Superior temporal gyrus (tissue), 1 donor: Measurements from ENCODE around the gene CXorf65.
A peak's percentile ranks its signal among the peaks of the same experiment; 100 is the strongest.

Source experiments
- DNase-seq: peaks from one replicate; pipeline ENCODE4 v3.0.0-alpha.2; 2016; ENCODE audit errors: extremely low spot score

CXorf65 gene

DNA sequence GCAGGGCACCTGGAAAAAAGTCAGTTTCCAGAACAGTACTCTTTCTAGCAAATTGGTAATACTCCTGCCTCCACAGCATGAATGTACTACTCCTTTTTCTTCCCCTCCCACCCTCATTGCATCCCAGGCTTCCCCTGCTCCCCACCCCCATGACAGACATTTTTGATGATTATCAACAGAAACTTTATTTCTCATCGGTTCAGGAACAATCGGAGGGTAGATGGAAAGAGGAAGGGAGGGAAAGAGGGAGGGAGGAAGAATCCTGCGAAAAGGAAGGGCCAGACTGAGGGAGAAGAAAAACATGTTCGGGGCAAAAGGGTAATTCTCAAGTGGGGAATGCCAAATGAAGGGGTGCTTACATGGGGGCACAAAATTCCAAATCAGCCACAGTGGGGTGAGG is 705 bp upstream of the CXorf65 start:
- no peak for DNase-seq

DNA sequence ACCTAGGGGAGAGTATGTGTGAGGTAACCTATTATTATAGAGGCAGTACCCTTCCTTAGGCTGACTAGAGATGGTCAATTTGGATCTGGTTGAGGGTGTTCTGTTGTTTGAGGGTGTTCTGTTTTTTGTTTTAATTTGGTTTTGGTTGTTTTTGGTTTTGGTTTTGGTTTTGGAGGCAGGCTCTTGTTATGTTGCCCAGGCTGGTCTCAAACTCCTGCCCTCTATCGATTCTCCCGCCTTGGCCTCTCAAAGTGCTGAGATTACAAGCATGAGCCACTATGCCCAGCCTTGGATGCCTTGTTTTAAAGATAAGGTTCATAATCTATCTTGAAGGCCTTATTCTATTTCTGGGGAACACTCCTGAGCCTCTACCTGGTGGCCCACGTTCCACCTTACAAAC is 912 bp downstream of the CXorf65 start:
- no peak for DNase-seq

DNA sequence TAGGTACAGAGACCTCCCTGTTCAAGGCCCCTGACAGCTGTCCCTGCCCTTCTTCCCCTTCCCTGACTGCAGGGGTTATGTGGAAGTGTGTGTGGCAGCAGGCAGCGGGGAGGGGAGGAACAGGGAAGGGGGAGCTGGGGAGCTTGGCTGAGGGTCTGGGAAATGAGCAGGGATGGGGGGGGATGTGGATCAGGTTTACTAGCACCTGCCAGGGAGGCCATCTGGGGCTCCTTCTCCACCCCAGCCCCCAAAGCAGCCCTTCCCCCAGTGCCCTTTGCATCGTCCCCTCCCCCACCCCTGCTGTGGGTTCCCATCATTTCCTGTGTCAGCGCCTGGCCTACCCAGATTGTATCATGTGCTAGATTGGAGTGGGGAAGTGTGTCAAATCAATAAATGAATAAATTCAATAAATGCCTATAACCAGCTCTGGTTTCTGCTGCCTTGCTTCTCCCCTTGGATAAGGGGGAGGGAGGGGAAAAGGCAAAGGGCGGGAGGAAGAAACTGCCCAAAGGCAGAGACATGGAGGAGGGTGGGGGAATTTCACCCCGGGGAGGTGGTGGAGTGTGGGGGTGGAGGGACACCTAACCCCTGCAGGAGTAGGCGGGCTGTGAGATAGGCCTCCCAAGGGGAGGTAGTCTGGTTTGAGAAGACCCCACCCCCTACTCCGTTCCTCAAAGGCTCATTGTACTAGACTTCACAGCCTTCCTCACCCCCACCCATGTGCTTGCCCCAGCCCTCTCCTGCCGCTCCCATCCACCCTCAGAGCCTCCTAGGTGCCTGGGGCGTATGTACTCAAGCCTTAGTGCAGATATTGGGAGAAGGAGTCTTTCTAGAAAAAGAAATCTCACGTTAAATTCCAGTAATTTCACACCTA is 3.2 kb downstream of the CXorf65 start:
- no peak for DNase-seq

DNA sequence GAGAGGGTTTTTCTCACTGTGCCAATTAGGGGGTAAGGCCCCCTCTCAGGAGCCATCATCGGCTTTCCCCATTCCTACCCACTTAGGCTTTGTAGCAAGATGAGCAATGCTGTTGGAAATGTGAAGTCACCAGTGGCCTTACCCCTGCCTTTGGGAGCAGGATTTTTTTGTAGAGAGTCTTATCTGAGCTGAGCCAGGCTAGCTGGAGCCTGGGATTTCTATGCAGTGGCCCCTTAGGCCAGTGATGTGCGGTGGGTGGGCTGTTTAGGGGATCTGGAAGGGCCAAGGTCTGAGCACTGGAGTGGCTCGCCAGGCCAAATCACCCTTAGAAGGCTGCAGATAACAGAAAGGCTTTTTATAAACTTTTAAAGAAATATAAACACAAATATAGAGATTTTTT is 4.2 kb downstream of the CXorf65 start:
- DNase-seq: no peak

DNA sequence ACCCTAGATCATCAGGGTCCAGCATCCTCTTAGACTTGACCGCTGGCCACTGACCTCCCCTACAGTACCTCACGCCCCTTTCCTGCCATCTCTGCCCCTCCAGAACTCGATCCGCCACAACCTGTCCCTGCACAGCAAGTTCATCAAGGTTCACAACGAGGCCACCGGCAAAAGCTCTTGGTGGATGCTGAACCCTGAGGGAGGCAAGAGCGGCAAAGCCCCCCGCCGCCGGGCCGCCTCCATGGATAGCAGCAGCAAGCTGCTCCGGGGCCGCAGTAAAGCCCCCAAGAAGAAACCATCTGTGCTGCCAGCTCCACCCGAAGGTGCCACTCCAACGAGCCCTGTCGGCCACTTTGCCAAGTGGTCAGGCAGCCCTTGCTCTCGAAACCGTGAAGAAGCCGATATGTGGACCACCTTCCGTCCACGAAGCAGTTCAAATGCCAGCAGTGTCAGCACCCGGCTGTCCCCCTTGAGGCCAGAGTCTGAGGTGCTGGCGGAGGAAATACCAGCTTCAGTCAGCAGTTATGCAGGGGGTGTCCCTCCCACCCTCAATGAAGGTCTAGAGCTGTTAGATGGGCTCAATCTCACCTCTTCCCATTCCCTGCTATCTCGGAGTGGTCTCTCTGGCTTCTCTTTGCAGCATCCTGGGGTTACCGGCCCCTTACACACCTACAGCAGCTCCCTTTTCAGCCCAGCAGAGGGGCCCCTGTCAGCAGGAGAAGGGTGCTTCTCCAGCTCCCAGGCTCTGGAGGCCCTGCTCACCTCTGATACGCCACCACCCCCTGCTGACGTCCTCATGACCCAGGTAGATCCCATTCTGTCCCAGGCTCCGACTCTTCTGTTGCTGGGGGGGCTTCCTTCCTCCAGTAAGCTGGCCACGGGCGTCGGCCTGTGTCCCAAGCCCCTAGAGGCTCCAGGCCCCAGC is 5.7 kb downstream of the CXorf65 start:
- no peak for DNase-seq

DNA sequence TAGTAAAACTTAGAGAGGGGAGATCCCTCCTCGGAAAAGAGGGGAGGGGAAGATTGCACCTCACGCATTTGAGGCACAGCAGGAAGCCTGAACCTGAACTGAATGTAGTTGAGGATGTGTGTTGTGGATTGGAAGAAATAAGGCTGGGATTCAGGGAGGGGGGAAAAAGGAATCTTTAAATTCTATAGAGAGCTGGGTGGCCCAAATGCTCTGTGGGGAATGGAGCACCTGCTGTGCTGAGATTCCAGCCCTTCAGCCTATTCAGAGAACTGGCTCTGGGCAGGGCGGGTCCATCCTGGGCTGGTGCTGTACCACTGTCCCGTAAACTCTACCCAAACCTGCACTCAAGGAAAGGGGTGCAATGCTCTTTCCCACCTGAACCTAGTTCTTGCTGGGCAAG is 6.8 kb downstream of the CXorf65 start:
- DNase-seq: no peak

DNA sequence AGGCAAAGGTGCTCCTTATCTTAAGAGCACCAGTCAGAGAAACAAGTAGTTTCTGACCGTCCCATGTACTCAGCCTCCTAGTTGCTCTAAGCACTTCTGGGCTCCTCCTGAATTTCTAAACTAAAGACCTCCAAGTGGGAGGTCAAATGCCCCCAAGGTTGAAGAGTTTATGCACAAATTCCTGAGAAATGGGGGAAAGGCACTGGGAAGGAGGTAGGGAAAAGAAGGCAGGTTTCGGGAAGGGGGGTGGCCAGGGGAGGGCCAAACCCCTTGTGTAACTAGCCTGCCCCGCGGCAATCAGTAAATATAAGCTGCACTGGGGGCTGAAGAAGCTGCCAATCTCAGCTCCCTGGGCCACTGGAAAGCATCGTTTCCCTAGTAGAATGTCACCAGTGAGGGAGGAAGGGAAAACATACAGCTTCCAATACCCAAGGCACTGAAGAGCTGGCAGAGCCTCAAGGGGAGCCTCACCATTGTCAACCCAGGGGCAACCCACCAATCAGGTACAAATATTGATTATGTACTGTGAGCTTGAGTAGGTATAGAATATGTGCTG is 7.5 kb downstream of the CXorf65 start:
- DNase-seq: no peak

DNA sequence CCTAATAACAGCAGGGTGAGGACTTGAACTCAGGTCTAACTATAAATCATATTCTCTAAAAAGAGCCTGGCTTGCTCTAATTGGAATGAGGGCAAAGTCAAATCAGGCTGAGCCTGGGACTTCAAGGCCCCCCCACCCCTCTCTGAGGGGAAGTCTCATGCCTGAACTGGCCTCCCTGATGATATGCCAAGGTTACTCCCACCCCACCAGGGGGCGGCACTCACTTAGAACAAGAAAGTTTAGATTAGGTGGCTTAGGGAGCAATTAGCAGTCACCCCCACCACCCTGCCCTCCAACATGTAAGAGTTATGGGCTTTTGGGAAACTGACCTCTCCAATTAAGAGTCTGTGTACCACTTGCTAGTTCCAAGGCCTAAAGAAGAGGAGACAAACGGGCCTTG is 8.2 kb downstream of the CXorf65 start:
- DNase-seq: peak; percentile 49

DNA sequence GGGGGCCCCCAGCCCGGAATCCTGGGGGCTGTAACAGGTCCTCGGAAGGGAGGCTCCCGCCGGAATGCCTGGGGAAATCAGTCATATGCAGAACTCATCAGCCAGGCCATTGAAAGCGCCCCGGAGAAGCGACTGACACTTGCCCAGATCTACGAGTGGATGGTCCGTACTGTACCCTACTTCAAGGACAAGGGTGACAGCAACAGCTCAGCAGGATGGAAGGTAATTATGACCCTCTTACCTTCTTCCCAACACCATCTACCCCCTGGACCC is 9.8 kb downstream of the CXorf65 start:
- DNase-seq: no peak

DNA sequence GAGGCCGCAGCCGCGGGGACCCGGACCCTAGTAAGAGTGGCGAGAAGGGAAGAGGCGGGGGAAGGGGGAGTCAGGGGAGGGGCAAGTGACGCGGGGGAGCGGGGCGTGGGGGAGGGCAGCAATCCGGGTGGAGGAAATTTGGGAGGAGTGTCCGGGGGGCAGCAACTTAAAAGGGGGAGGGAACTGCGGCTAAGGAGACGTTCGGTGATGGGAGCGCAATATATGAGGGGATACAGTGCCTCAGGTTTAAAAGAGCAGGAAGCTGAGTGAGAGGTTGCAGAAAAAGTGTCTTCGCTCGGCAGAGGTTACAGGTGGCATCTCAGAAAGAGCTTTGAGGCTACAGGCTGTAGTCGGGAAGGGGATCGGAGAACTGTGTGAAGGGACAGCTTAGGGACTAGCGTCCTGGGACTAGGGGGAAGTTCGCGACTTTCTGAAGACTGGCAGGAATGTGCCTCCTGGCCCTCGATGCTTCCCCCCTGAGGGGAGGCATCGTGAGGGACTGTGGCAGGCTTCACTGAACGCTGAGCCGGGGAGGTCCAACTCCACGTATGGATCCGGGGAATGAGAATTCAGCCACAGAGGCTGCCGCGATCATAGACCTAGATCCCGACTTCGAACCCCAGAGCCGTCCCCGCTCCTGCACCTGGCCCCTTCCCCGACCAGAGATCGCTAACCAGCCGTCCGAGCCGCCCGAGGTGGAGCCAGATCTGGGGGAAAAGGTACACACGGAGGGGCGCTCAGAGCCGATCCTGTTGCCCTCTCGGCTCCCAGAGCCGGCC is 10.4 kb downstream of the CXorf65 start:
- peak; percentile 18 for DNase-seq

DNA sequence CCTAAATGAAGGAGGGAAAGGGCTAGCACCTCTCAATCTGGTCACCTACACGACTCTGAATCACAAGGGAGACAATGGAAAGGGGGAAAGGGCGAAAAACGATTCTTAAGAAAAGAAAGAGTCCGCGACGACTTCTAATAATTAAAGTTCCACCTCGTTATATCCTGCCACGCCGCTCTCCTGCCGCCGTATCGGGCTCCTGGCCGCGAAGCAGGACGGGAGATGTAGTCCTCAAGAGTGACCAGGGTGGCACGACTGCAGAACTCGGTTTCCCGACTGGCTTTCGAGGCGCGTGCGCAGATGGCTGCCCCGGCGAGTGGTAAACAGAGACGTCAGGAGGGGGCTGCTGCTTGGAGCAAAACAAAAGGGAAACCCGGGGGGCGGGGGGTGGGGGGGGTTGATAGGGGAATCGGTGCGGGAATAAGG is 11.0 kb downstream of the CXorf65 start, which contains the start of gene FOXO4:
Gene FOXO4 (plus strand): TSS at position 297 of the 426 bp plus-strand sequence. CDS start 678 bp downstream, outside the sequence.
- peak; percentile 91 for DNase-seq

DNA sequence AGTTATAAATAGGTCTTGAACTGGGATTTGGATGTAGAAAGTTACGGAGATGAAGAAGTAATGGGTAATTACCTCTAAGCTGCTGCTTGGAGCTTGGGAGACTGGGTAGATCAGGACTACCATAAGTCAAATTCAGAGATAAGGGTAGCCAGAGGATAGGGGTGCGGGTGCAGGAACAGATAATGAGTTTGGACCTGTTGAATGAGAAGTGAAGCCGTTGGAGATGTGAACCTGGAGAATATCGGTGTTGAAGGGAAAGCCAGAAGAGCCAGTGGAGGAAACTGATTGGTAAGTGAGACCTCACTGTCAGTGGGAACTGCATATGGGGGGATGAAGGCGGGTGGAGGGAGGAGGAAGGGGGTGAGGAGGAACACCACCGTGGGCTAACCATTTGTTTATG is 11.5 kb downstream of the CXorf65 start:
- DNase-seq: no peak

DNA sequence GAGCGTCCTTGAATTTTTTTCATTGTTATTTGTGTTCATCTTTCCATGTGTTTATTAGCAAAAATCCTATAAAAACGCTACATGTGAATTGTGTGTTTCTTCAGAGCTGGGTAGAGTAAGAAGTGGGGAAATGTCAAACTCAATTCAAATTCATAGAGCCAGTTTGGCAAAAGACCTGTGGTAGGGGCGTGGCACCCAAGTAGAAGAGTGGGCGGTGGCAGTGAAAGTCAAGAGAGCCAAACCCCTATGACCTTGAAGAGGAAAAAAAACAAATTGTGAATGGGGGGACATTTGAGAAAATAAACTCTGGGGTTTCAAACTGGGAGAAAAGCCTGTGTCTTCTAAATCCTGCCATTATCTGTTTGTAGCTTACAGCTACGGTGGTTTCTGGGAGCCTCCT is 15.3 kb downstream of the CXorf65 start:
- no peak for DNase-seq

DNA sequence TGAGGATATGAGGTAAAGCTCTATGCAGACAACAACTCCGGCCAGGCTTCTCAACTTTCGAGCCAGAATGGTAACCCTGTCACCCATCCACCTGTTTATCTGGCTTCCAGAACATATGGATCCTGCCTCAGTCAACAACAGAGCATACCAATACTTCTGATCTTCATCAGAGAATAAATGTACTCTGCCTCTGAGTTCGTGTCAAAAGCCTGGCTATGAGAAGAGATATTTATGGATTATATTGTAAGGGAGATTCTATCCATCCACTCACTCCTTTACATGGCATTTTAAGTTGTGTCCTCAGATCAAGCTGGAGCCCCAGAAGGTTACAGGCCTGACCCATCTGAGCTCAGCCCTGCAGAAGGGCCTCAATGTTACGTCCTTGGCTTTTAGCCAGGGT is 20.6 kb downstream of the CXorf65 start:
- no peak for DNase-seq

DNA sequence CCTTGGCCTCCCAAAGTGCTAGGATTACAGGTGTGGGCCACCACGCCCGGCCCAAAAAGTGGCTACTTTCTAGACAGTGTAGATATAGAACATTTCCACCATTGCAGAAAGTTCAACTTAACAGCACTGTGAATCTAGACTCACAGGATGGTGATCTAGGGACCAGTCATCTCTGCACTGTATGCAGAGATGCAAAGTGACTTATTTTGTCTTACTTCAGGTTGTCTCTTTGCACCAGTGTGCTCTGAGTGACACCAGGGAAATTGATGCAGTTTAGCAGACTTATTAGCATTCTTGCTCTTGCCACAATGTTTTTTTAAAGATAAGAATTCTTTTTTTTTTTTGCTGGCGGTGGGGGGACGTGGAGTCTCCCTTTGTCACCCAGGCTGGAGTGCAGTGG is 23.7 kb downstream of the CXorf65 start:
- DNase-seq: no peak

DNA sequence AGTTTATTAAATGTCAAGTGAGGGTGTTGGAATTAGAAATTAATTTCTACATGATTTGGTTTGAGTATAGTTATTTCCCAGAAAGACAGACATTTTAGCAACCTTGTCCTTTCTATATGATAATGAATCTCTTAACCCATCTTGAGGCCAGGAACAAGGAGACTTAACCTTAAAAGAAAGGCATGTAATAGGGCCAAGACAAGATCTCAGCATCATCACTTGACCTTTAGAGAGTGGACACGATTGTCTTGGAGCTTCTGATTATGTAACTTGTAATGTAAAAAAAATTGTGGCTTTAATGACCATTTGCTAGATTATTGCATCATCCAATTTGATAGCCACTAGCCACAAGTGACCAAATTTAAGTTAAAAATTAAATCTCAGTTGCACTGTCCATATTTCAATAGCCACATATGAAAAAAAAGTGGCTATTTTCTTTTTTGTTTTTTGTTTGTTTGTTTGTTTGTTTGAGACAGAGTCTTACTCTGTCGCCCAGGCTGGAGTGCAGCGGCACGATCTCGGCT is 24.4 kb downstream of the CXorf65 start:
- DNase-seq: no peak

DNA sequence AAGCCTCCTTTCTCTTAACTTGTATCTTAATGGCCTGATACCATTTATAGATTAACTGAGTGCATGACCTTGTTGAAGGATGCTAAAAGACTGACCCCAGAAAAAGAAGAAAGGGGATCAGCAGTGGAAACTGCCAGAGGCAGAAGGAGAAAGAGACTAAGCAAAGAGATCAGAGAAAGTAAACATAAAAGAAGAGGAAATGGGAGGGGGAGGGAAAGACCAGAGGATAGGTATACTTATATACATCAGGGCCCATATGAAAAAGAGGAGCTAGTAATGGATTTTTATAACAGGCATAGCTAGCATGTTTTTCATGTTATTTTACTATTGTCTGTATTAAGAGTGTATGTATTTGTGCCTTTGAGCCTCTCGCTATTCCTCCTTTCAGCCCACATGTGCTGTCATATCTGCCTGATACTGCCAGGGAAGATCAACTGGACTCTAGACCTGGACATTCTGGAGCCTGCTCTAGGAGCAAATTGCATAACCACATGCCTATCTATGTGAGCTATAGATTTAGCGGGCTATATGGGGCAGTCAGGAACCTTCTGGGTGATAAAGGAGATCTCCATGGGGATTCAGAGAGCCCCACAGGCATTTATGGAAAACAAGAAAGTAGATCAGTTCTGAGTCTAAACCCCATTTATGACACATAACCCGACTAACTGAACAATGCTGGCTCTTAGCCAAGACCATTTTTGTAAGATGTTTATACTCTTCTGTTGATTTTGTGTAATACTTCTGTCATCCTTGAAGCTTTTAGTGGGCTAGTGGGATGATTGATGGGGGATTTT is 25.0 kb downstream of the CXorf65 start:
- DNase-seq: no peak

DNA sequence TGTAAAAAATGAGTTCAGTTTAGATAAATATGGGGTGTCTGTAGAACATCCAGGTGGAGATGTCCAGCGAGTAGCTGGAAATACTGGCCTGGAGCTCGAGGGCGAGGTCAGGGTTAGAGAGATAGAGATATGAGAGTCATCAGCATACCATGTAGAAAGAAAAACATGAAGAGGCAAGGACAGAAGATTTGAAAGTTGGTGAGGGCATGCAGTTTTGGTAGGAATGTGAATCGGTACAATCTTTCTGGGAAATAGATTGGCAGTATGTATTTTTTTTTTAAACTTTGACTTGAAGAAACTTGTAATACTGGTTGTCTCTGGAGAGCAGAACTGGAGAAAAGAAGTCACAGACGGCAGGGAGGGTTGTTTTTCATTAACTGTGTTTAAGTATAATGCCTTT is 36.0 kb downstream of the CXorf65 start:
- no peak for DNase-seq

DNA sequence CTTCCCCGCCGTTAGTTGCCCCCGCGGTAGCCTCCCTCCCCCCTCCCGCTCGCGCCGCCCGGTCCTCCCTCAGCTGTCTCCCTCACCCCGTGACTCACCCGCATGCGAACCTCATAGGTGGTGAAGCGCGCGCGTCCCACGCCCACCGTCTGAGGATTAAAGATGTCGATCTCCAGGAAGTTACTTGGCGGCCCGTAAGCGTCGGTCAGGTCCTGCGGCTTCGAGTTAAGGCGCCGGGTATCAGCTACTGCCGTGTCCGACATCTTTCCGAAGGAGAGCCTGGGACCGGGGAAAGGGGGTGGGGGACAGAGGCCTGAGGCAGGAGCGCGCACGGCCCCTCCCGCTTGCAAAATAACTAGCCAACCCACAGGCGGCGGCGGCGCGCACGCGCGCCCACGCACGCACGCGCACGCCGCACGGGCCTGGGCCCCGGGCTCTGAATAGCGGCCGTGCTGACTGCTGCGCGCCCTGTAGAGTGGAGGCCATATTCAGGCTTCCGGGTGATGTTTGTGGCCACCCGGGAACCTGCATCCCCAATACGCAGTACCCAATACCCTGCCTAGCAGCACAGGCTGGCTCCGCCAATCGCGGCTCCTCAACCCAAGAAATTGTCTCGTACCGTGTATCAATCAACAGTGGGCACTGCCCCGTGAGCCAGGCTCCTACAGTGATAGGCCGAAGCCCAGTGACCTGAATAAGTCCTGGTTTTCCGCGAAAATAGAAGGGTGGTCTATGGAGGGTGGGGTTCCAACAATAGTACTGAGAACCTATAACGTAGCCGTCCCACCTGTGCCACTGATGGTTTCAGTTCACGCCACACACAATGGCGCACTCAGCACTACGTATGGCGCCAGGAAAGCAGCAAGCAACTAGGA is 38.3 kb downstream of the CXorf65 start, which contains the start of gene SNX12:
Gene SNX12 (minus strand): TSS at position 291 of the 875 bp plus-strand sequence. CDS start 28 bp downstream, at position 263.
- DNase-seq: peak; percentile 91

DNA sequence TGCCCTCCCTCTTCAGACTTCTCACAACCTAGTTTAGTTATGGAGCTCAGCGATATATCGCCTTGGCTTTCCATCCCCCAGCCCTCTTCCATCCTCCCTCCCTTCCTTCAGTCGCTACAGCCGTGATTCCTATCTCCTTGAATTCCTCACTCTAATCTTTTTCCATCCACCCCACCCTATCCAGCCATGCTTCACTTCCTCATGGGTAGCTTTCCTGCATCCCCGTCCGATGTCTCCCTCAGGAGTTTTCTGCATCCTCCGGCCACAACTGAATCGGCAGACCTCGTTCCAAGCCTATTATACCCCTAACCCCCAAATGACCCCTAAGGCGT is 38.9 kb downstream of the CXorf65 start:
- no peak for DNase-seq
